CD14-positive monocyte (primary cell): ENCODE results near the gene MFNG. TPM values are rescaled to one million over a fixed set of nuclear protein-coding genes. Genes with fewer than 3 reads are reported as not detected.

ENCODE experiments used
- DNase-seq, 3 donors: peaks; one replicate each; pipeline ENCODE4 v3.0.0-alpha.2; 2011 to 2022
- H2AFZ ChIP-seq: 2 replicates; pipeline ENCODE4 v1.6.0; 2012; ENCODE audit warnings: mild to moderate bottlenecking, low read depth, low read length, inconsistent platforms; ENCODE audit not compliant: insufficient read depth, poor library complexity, severe bottlenecking
- H3K27ac ChIP-seq, 2 donors: 1 replicate in 1 of 2; 2 replicates in 1 of 2; pipeline ENCODE4 v1.5.1; 2012 to 2013; ENCODE audit warnings: low read length in 2 of 2, control low read depth in 1 of 2, inconsistent platforms in 1 of 2, low read depth in 1 of 2, mild to moderate bottlenecking in 1 of 2
- H3K27me3 ChIP-seq, 2 donors: one replicate each; pipeline versions ENCODE4 v1.6.0 to v1.6.1; 2011 to 2013; ENCODE audit warnings: low read length in 2 of 2; ENCODE audit not compliant: control insufficient read depth in 2 of 2, insufficient read depth in 2 of 2
- H3K36me3 ChIP-seq, 2 donors: replicated peaks in 1 of 2; 1 replicate in 1 of 2; 2 replicates in 1 of 2; pipeline versions ENCODE4 v1.5.1 to v1.6.1; 2012 to 2013; ENCODE audit warnings: low read length in 2 of 2, control low read depth in 1 of 2, inconsistent platforms in 1 of 2, mild to moderate bottlenecking in 1 of 2; ENCODE audit not compliant: insufficient read depth in 2 of 2, control insufficient read depth in 1 of 2
- H3K4me1 ChIP-seq, 2 donors: 1 replicate in 1 of 2; 2 replicates in 1 of 2; pipeline versions ENCODE4 v1.5.1 to v1.6.1; 2012 to 2013; ENCODE audit warnings: low read length in 2 of 2, control low read depth in 1 of 2, inconsistent platforms in 1 of 2, mild to moderate bottlenecking in 1 of 2, moderate library complexity in 1 of 2; ENCODE audit not compliant: insufficient read depth in 2 of 2, control insufficient read depth in 1 of 2
- H3K4me2 ChIP-seq: replicated peaks from 2 replicates; pipeline ENCODE3; 2012; ENCODE audit warnings: low read length, moderate library complexity, mild to moderate bottlenecking; ENCODE audit not compliant: poor library complexity, severe bottlenecking; ENCODE audit errors: extremely low read depth
- H3K4me3 ChIP-seq, 3 experiments: fragments of 200-600 bp in 1 of 3; sonication (generic) in 1 of 3; replicated peaks in 1 of 3; 1 replicate in 2 of 3; 2 replicates in 1 of 3; pipeline ENCODE4 v1.5.1; 2011 to 2013; ENCODE audit warnings: low read length in 3 of 3, mild to moderate bottlenecking in 3 of 3, control low read depth in 2 of 3, low read depth in 2 of 3, inconsistent platforms in 1 of 3, moderate library complexity in 1 of 3
- H3K79me2 ChIP-seq: 2 replicates; pipeline ENCODE4 v1.6.0; 2012; ENCODE audit warnings: mild to moderate bottlenecking, control low read depth, inconsistent platforms, low read length, moderate library complexity; ENCODE audit not compliant: insufficient read depth
- H3K9ac ChIP-seq: 2 replicates; pipeline ENCODE4 v1.6.0; 2017; ENCODE audit warnings: low read length, mild to moderate bottlenecking; ENCODE audit not compliant: insufficient read depth, poor library complexity, severe bottlenecking
- H3K9me3 ChIP-seq, 2 donors: replicated peaks in 1 of 2; 1 replicate in 1 of 2; 2 replicates in 1 of 2; pipeline versions ENCODE4 v1.5.1 to v1.6.1; 2012 to 2013; ENCODE audit warnings: low read length in 2 of 2, control low read depth in 1 of 2; ENCODE audit not compliant: control insufficient read depth in 1 of 2, insufficient read depth in 1 of 2
- H4K20me1 ChIP-seq: 2 replicates; pipeline ENCODE4 v1.6.0; 2012; ENCODE audit warnings: mild to moderate bottlenecking, low read length, control low read depth, moderate library complexity; ENCODE audit not compliant: insufficient read depth
- H3K27ac Mint-ChIP-seq, 7 donors: one replicate each; pipeline ENCODE4 v1.8.0; 2020; ENCODE audit warnings: mild to moderate bottlenecking in 7 of 7, mixed read lengths in 7 of 7, moderate library complexity in 6 of 7, inconsistent platforms in 2 of 7
- H3K27me3 Mint-ChIP-seq, 3 donors: one replicate each; pipeline ENCODE4 v1.8.0; 2021 to 2022; ENCODE audit warnings: low read depth in 3 of 3, mild to moderate bottlenecking in 3 of 3, mixed read lengths in 3 of 3, moderate library complexity in 3 of 3, inconsistent platforms in 1 of 3
- H3K36me3 Mint-ChIP-seq, 2 donors: one replicate each; pipeline ENCODE4 v1.8.0; 2020; ENCODE audit warnings: mixed read lengths in 2 of 2, inconsistent platforms in 1 of 2, mild to moderate bottlenecking in 1 of 2
- H3K4me1 Mint-ChIP-seq: one replicate; pipeline ENCODE4 v1.8.0; 2020; ENCODE audit warnings: mild to moderate bottlenecking, mixed read lengths
- H3K4me3 Mint-ChIP-seq, 2 donors: one replicate each; pipeline ENCODE4 v1.8.0; 2020; ENCODE audit warnings: mild to moderate bottlenecking in 2 of 2, mixed read lengths in 2 of 2, moderate library complexity in 1 of 2
- H3K9me3 Mint-ChIP-seq, 7 donors: one replicate each; pipeline ENCODE4 v1.8.0; 2020 to 2022; ENCODE audit warnings: mixed read lengths in 7 of 7, mild to moderate bottlenecking in 6 of 7, moderate library complexity in 6 of 7, inconsistent platforms in 2 of 7
- WGBS: methylation state at CpG from one replicate; pipeline ENCODE4 v1.1.5; 2013; ENCODE audit warnings: missing lambda C conversion rate; ENCODE audit not compliant: insufficient coverage; 5-methylcytosine and 5-hydroxymethylcytosine counted together
- intact Hi-C, 2 donors: fragments of 100-400 bp; cut with micrococcal nuclease; formaldehyde crosslinking; loops; one replicate each; pipeline versions ENCODE4 v1.15.0 to v1.15.1; 2023
- polyA plus RNA-seq, 3 donors: library from polyadenylated mRNA; depleted of rRNA in 1 of 3; unstranded in 2 of 3; stranded (reverse) in 1 of 3; fragments of 300-500 nt in 2 of 3; fragments of >200 nt in 1 of 3; fragmentation: Illumina TruSeq in 2 of 3; gene quantifications; 1 replicate in 2 of 3; 2 replicates in 1 of 3; pipeline ENCODE4 v1.2.3, GENCODE V29; 2012 to 2021
- TF ChIP-seq, protein P1 (sequence below): fragments of 200-600 bp; IDR thresholded peaks from one replicate; pipeline ENCODE4 v1.8.0; 2022; ENCODE audit warnings: antibody characterized with exemption, mild to moderate bottlenecking

Gene MFNG
- polyA plus RNA-seq, 3 donors, result 84.1 to 196 (median 181) TPM

DNA sequence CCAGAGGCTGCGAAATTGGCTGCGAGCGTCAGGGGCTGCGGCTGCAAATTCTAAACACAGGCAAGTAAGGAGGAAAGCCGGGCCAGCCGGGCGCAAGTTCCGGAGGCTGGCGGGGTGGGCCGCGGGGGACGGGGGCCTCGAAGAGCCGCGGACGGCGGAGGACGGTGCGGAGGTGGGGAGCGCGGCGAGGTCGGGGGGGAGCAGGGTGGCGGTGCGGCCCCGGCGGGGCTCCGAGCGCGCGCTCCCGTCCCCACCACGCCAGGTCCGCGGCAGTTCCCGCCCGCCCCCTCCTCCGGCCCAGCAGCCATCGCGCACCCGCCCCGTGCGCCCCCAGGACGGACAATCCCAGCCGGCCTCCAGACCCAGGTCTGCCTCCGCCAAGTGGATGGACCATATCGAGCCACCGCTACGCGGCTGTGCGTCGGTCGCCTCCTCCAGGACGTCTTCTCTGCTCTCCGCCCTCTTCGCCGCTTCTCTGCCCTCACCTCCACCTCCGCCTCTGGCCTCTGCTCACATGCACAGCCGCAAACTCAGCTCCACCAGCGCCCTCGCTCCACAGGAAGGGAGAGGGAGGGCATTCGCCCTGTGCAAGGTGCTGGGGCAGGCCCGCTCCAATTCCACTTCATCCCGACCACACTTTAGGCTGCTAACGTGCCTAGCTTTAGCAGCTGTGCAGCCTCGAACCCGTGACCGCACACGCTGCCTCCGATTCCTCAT, 66.1 kb downstream of the MFNG start:
- Histone ChIP-seq H2AFZ (peak overlapping the region; percentile 57), H3K9ac (peak overlapping the region; percentile 10), H3K79me2 (no peaks in the 10 kb centered on the region), H4K20me1 (no peaks in the 10 kb centered on the region), H3K27ac (no peak overlapping the region), H3K9me3 (peaks cover 0 to 8% of the 10 kb centered on the region in 2 donors), H3K4me1 (peaks cover 34 to 40% of the 10 kb centered on the region in 2 donors), H3K4me2 (peak overlapping the region; percentile 63), H3K4me3 (peak overlapping the region in 1 of 3 experiments; percentile 60), H3K36me3 (no peaks in the 10 kb centered on the region), H3K27me3 (peaks cover 20 to 90% of the 10 kb centered on the region in 2 donors)
- DNase-seq, result no peak
- under 1% methylated on average over 64 of the region's 70 CpGs for WGBS
- intact Hi-C loops, result no loop called here
- H3K4me3 Mint-ChIP-seq, result peak overlapping the region; percentile 73 to 96
- H3K4me1 Mint-ChIP-seq, result peaks cover 39% of the 10 kb centered on the region
- peaks cover 0 to 19% (median 8%) of the 10 kb centered on the region in 7 donors for H3K9me3 Mint-ChIP-seq
- peaks cover 14% of the 10 kb centered on the region in 2 donors for H3K36me3 Mint-ChIP-seq
- H3K27me3 Mint-ChIP-seq, result peaks cover 74 to 86% (median 85%) of the 10 kb centered on the region in 3 donors
- peak overlapping the region in 5 of 7 donors; percentile 26 to 88 (median 62) for H3K27ac Mint-ChIP-seq
- TF ChIP-seq, protein P1, sequence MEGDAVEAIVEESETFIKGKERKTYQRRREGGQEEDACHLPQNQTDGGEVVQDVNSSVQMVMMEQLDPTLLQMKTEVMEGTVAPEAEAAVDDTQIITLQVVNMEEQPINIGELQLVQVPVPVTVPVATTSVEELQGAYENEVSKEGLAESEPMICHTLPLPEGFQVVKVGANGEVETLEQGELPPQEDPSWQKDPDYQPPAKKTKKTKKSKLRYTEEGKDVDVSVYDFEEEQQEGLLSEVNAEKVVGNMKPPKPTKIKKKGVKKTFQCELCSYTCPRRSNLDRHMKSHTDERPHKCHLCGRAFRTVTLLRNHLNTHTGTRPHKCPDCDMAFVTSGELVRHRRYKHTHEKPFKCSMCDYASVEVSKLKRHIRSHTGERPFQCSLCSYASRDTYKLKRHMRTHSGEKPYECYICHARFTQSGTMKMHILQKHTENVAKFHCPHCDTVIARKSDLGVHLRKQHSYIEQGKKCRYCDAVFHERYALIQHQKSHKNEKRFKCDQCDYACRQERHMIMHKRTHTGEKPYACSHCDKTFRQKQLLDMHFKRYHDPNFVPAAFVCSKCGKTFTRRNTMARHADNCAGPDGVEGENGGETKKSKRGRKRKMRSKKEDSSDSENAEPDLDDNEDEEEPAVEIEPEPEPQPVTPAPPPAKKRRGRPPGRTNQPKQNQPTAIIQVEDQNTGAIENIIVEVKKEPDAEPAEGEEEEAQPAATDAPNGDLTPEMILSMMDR, result no peak

DNA sequence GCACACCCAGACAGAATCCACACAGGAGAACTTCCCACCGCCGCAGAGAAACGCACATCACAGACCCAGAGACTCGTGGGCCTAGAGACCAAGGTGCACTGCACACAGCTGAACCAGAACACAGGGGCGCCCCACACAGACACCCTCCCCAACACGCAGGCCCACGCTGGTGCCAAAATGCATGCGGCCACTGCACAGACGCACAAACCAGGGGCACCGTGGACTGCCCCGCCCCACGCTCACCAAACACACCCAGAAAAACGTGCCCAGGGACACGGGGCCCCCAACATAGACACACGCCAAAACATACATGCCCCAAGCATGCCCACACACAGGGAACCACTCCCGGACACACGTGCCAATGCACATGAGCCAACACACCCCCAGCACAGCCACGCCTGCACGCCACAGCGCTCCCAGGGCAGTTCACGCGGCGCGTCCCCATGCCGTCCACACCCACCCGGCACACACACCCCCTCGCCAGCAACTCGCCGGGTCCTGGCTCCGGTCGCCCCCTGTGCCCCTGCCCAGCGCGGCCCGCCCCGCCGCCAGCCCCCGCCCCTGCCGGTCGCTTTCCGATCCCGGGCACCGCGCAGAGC, 66.7 kb downstream of the MFNG start:
- no peaks in the 10 kb centered on the region for H3K36me3 ChIP-seq
- no peak overlapping the region for H2AFZ ChIP-seq
- Mint-ChIP-seq H3K27ac (no peak overlapping the region), H3K4me1 (peaks cover 39% of the 10 kb centered on the region), H3K36me3 (peaks cover 14% of the 10 kb centered on the region in 2 donors), H3K9me3 (peaks cover 0 to 19% (median 8%) of the 10 kb centered on the region in 7 donors), H3K4me3 (peak overlapping the region; percentile 34 to 94), H3K27me3 (peaks cover 72 to 85% (median 84%) of the 10 kb centered on the region in 3 donors)
- no peak for DNase-seq
- H3K9me3 ChIP-seq, result peaks cover 0 to 8% of the 10 kb centered on the region in 2 donors
- H4K20me1 ChIP-seq, result no peaks in the 10 kb centered on the region
- intact Hi-C loops, result no loop called here
- peaks cover 20 to 91% of the 10 kb centered on the region in 2 donors for H3K27me3 ChIP-seq
- H3K4me2 ChIP-seq, result peak overlapping the region; percentile 63
- H3K4me1 ChIP-seq, result peaks cover 34 to 40% of the 10 kb centered on the region in 2 donors
- H3K9ac ChIP-seq, result no peak overlapping the region
- no peaks in the 10 kb centered on the region for H3K79me2 ChIP-seq
- WGBS, result 18% methylated on average over 40 of the region's 43 CpGs
- TF ChIP-seq, protein P1, result no peak
- no peak overlapping the region for H3K27ac ChIP-seq
- H3K4me3 ChIP-seq, result peak overlapping the region in 1 of 3 experiments; percentile 60

Other genes starting within 250 kb of the MFNG start
- 100 to 1,000 TPM; 360 to 529 (median 526) TPM for gene RAC2, start 242.1 kb downstream of the MFNG start, polyA plus RNA-seq
- gene CYTH4, start 203.9 kb downstream of the MFNG start, polyA plus RNA-seq, result 100 to 1,000 TPM in 1 of 3 donors, 10 to 100 TPM in 2; 51.0 to 254 (median 70.0) TPM
- under 1 TPM in 1 of 3 donors, not detected in 2; 0.01 TPM for gene ELFN2, start 58.9 kb downstream of the MFNG start, polyA plus RNA-seq
- under 1 TPM in 1 of 3 donors, not detected in 2; 0.03 TPM for gene CARD10, start 33.0 kb upstream of the MFNG start, polyA plus RNA-seq
- gene CDC42EP1, start 74.1 kb upstream of the MFNG start, polyA plus RNA-seq, result 10 to 100 TPM in 1 of 3 donors, 1 to 10 TPM in 2; 5.9 to 13.2 (median 8.5) TPM
- 100 to 1,000 TPM; 654 to 878 (median 865) TPM for gene LGALS2, start 93.7 kb upstream of the MFNG start, polyA plus RNA-seq
- 10 to 100 TPM; 19.8 to 91.0 (median 24.8) TPM for gene GGA1, start 122.5 kb upstream of the MFNG start, polyA plus RNA-seq
- 100 to 1,000 TPM in 1 of 3 donors, 10 to 100 TPM in 2; 20.0 to 214 (median 20.0) TPM for gene SH3BP1, start 153.3 kb upstream of the MFNG start, polyA plus RNA-seq
- gene PDXP, start 172.3 kb upstream of the MFNG start, polyA plus RNA-seq, result 1 to 10 TPM; 1.0 to 4.7 (median 4.3) TPM
- 1,000 to 10,000 TPM; 1,719 to 2,320 (median 1,844) TPM for gene LGALS1, start 189.3 kb upstream of the MFNG start, polyA plus RNA-seq
- 10 to 100 TPM; 47.3 to 52.0 (median 49.2) TPM for gene NOL12, start 200.0 kb upstream of the MFNG start, polyA plus RNA-seq
- gene TRIOBP, start 210.7 kb upstream of the MFNG start, polyA plus RNA-seq, result 10 to 100 TPM; 43.0 to 46.6 (median 44.7) TPM